Subcutaneous abdominal adipose tissue (tissue), 5 donors: Measurements from ENCODE around the gene CDC26.
A peak's percentile ranks its signal among the peaks of the same experiment; 100 is the strongest.

ENCODE experiments used
- H3K27ac ChIP-seq: one replicate; pipeline ENCODE4 v1.7.0; 2013; ENCODE audit warnings: low read depth, mild to moderate bottlenecking, inconsistent platforms, low read length, moderate library complexity
- H3K27me3 ChIP-seq, 5 donors: one replicate each; pipeline ENCODE4 v1.7.0; 2013; ENCODE audit warnings: low read length in 5 of 5, inconsistent platforms in 1 of 5; ENCODE audit not compliant: control insufficient read depth in 5 of 5, insufficient read depth in 4 of 5
- H3K36me3 ChIP-seq, 5 donors: one replicate each; pipeline ENCODE4 v1.7.0; 2013; ENCODE audit warnings: low read length in 5 of 5; ENCODE audit not compliant: control insufficient read depth in 5 of 5, insufficient read depth in 5 of 5
- H3K4me1 ChIP-seq, 5 donors: one replicate each; pipeline ENCODE4 v1.7.0; 2013; ENCODE audit warnings: low read length in 5 of 5, mild to moderate bottlenecking in 3 of 5, moderate library complexity in 1 of 5; ENCODE audit not compliant: control insufficient read depth in 5 of 5, insufficient read depth in 5 of 5
- H3K4me3 ChIP-seq, 5 donors: one replicate each; pipeline ENCODE4 v1.7.0; 2013; ENCODE audit warnings: low read length in 5 of 5, low read depth in 1 of 5
- H3K9ac ChIP-seq, 5 donors: one replicate each; pipeline ENCODE4 v1.7.0; 2013; ENCODE audit warnings: low read length in 5 of 5, mild to moderate bottlenecking in 4 of 5, moderate library complexity in 3 of 5
- H3K9me3 ChIP-seq, 5 donors: one replicate each; pipeline ENCODE4 v1.7.0; 2013; ENCODE audit warnings: low read length in 5 of 5; ENCODE audit not compliant: control insufficient read depth in 5 of 5
- donor health status: healthy.
- donor health status: healthy.
- donor health status: healthy.
- donor health status: healthy.
- donor health status: healthy.

Gene CDC26

DNA sequence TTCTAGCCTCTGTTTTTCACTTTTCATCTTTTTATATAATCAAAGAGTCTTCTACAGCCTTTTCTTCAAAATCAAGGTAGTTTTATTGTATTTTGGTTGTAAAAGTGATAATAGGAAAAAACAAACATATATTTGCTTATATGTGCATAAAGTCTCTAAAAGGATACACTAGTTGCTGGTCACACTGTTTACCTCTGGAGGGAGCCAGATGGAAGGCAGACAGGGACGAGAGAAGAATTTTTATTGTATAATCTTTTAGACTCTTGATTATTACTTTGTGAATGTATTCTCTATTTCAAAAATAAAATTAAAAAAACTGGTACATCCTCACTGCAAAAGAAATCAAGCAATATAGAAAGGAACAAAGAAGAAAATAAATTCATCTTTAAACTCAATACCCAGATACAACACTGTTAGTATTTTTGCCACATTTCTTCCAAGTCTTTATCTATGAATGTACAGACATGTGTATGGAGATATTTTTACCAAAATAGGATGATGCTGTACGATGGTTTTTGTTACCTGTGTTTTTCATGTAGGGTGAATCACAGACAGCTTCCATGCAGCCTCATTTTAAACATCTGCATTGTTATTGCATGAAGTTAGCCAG, 33.9 kb upstream of the CDC26 start:
- Histone ChIP-seq H3K27me3 (no peaks in the 10 kb centered on the region), H3K27ac (no peak overlapping the region), H3K36me3 (no peaks in the 10 kb centered on the region), H3K9me3 (no peaks in the 10 kb centered on the region), H3K9ac (no peak overlapping the region), H3K4me1 (peaks cover 0 to 19% (median 8%) of the 10 kb centered on the region in 5 donors), H3K4me3 (no peak overlapping the region)

DNA sequence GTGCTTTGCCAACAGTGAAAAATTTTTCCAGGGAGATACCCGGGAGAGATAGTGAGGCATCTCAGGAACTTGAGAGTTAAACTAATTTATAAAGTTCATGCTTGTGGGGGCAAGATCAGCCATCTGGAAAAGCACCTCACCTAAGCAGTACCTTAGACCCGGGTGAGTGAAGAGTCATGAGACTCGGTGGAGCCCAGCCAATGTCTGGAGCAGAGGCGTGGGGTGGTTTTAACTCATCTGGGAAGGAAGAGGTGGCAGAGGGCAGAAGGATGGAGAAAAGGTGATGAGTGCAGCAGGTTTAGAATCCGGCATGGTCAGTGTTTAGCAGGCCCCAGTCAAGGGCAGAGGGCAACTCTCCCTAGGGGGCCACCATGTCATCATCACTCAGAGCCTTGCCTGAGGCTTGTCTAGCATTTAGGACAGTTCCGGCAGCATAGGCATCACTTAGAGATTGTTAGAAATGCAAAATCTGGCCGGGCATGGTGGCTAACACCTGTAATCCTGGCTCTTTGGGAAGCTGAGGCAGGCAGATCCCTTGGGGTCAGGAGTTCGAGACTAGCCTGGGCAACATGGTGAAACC, 32.1 kb upstream of the CDC26 start:
- Histone ChIP-seq H3K4me3 (no peak overlapping the region), H3K4me1 (peaks cover 0 to 19% (median 8%) of the 10 kb centered on the region in 5 donors), H3K27me3 (peaks cover 0 to 4% (median 0%) of the 10 kb centered on the region in 5 donors), H3K9me3 (no peaks in the 10 kb centered on the region), H3K27ac (no peak overlapping the region), H3K9ac (no peak overlapping the region), H3K36me3 (no peaks in the 10 kb centered on the region)

DNA sequence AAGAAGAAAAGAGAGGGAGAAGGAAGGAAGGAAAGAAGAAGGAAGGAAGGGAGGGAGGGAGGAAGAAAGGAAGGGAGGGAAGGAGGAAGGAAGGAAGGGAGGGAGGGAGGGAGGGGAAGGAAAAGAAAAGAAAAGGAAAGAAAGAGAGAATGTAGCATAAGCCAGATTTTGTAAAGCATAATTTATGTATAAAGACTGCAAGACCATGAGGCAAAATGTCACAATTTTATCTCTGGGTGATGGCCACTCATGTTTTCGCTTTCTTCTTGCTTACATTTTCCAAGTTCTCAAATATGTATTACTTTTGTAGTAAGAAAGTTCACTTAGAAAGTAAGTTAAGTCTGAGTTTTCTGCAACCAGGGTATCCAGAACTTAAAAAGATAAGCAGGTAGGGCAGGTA, 31.2 kb upstream of the CDC26 start:
- Histone ChIP-seq H3K27me3 (peaks cover 0 to 4% (median 0%) of the 10 kb centered on the region in 5 donors), H3K36me3 (no peaks in the 10 kb centered on the region), H3K27ac (no peak overlapping the region), H3K4me1 (peaks cover 0 to 19% (median 3%) of the 10 kb centered on the region in 5 donors), H3K9ac (no peak overlapping the region), H3K4me3 (no peak overlapping the region), H3K9me3 (no peaks in the 10 kb centered on the region)

GRCh38 chr9:113302792-113303418, 27.5 kb upstream of the CDC26 start, which contains the start of gene RNF183:
TSS of gene RNF183 (minus strand) at chr9:113303376. CDS start at chr9:113298184, 5,192 bp downstream.
- no peaks in the 10 kb centered on the region for H3K9me3 ChIP-seq
- peaks cover 0 to 4% (median 0%) of the 10 kb centered on the region in 5 donors for H3K27me3 ChIP-seq
- H3K4me1 ChIP-seq, result peaks cover 0 to 7% (median 5%) of the 10 kb centered on the region in 5 donors
- H3K4me3 ChIP-seq, result no peak within 1 kb of the TSS
- H3K27ac ChIP-seq, result no peak within 1 kb of the TSS
- H3K36me3 ChIP-seq, result no peaks in the 10 kb centered on the region
- H3K9ac ChIP-seq, result no peak within 1 kb of the TSS

GRCh38 chr9:113301548-113301947, 26.2 kb upstream of the CDC26 start:
- H3K9me3 ChIP-seq, result no peaks in the 10 kb centered on the region
- peaks cover 0 to 7% (median 5%) of the 10 kb centered on the region in 5 donors for H3K4me1 ChIP-seq
- no peaks in the 10 kb centered on the region for H3K36me3 ChIP-seq
- H3K4me3 ChIP-seq, result no peak overlapping the region
- H3K9ac ChIP-seq, result no peak overlapping the region
- no peak overlapping the region for H3K27ac ChIP-seq
- peaks cover 0 to 4% (median 0%) of the 10 kb centered on the region in 5 donors for H3K27me3 ChIP-seq

GRCh38 chr9:113299800-113300292, 24.5 kb upstream of the CDC26 start:
- no peaks in the 10 kb centered on the region for H3K36me3 ChIP-seq
- H3K9ac ChIP-seq, result no peak overlapping the region
- H3K27ac ChIP-seq, result no peak overlapping the region
- H3K4me1 ChIP-seq, result peaks cover 0 to 7% (median 5%) of the 10 kb centered on the region in 5 donors
- H3K4me3 ChIP-seq, result peak overlapping the region in 1 of 5 donors; percentile 33
- H3K9me3 ChIP-seq, result no peaks in the 10 kb centered on the region
- peaks cover 0 to 4% (median 0%) of the 10 kb centered on the region in 5 donors for H3K27me3 ChIP-seq

DNA sequence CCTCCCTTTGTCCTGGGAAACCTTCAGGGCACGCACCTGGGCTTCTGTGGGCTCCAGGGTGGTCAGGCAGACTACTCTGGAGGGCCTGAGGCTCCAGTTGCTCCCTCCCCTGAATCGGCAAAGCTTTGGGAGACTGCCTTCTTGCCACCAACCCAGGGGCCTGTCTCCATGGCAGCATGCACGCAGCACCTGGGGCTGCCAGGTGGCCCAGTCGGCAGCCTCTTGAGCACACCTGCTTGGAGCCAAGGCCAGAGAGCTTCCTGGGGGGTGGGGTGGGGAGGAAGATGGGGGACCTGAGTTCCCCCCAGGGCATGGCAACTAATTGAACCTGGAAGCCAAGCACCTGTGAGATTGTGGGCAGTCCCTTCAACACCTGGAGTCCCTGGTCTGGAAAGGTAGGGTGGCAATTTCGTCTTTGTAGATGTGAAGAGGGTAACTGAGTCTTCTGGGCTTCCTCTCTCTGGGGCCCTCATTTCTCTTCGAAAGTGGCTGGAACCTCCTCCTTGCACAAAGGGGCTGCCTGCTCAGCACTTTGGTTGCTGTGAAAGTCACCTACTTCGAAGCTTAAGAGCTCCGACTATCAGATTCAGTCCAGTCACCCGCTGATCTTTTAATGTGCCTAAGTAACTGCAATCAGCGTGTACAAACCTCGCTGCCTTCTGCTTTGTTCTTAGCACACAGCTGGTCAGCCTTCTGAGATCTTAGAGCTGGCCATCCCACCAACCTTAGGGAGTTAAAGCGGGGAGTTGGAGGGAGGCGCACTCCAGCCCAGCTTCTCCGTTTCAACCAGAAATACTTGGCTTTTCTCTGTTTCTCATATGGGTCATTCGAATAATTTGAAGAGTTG, 23.8 kb upstream of the CDC26 start:
- peaks cover 0 to 7% (median 5%) of the 10 kb centered on the region in 5 donors for H3K4me1 ChIP-seq
- H3K36me3 ChIP-seq, result no peaks in the 10 kb centered on the region
- H3K9me3 ChIP-seq, result no peaks in the 10 kb centered on the region
- H3K9ac ChIP-seq, result no peak overlapping the region
- H3K27me3 ChIP-seq, result peaks cover 0 to 4% (median 0%) of the 10 kb centered on the region in 5 donors
- no peak overlapping the region for H3K4me3 ChIP-seq
- no peak overlapping the region for H3K27ac ChIP-seq

DNA sequence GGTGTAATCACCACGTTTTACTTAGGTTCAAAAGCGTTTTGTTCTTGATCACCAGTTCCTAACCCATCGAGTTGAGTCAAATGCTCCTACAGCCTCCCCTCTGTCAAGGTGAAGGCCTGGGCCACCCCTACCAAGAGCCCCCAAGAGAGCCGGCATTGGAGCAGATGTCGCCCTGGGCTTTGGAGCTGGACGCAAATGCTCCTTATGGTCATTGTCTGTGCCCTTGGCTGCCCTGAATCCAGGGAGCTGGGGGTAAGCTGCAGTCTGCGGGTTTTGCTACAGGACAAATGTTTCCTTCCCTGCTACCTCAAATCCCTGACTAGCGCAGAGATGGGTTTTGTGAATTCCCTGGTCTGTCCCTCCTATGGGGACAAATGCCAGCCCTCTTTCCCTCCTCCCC, 22.9 kb upstream of the CDC26 start:
- Histone ChIP-seq H3K9me3 (no peaks in the 10 kb centered on the region), H3K4me1 (peaks cover 0 to 7% (median 5%) of the 10 kb centered on the region in 5 donors)

GRCh38 chr9:113296796-113297558, 21.6 kb upstream of the CDC26 start:
- Histone ChIP-seq H3K36me3 (peaks cover 8 to 17% (median 14%) of the 10 kb centered on the region in 5 donors), H3K4me1 (peaks cover 0 to 7% (median 5%) of the 10 kb centered on the region in 5 donors), H3K27me3 (peaks cover 0 to 3% (median 0%) of the 10 kb centered on the region in 5 donors), H3K27ac (no peak overlapping the region), H3K9me3 (no peaks in the 10 kb centered on the region), H3K4me3 (no peak overlapping the region), H3K9ac (no peak overlapping the region)

More for the DNA sequence above, 22.9 kb upstream of the CDC26 start:
- H3K27ac ChIP-seq, result no peak overlapping the region
- no peak overlapping the region for H3K4me3 ChIP-seq
- peaks cover 0 to 4% (median 0%) of the 10 kb centered on the region in 5 donors for H3K27me3 ChIP-seq
- no peak overlapping the region for H3K9ac ChIP-seq
- peaks cover 0 to 3% (median 2%) of the 10 kb centered on the region in 5 donors for H3K36me3 ChIP-seq
